Fibroblast of skin of right biceps (primary cell): ENCODE results near the gene UCN2.
"Not testable (repeated sequence)": the region's sequence is repeated elsewhere in the genome, so short reads cannot be mapped to it uniquely, and the experiment has no call there.

Experiments
- DNase-seq: peaks from one replicate; pipeline ENCODE4 v3.0.0-alpha.2; 2013

The UCN2 gene

GRCh38 chr3:48532977-48533337 lies 30.6 kb downstream of the UCN2 start:
- DNase-seq, result no peak

GRCh38 chr3:48532271-48532976 lies 31.2 kb downstream of the UCN2 start:
- DNase-seq, result no peak

GRCh38 chr3:48530701-48531100 lies 32.9 kb downstream of the UCN2 start:
- DNase-seq, result not testable (repeated sequence)

- no peak for DNase-seq
These were observed 34.8 kb downstream of the UCN2 start for GRCh38 chr3:48528754-48529153.

- DNase-seq, result no peak
These were observed 35.5 kb downstream of the UCN2 start for GRCh38 chr3:48528048-48528447.

- no peak for DNase-seq
These were observed 38.6 kb downstream of the UCN2 start for GRCh38 chr3:48524970-48525369.

- no peak for DNase-seq
These were observed 41.9 kb downstream of the UCN2 start for GRCh38 chr3:48521635-48522034.

- no peak for DNase-seq
These were observed 44.3 kb downstream of the UCN2 start for GRCh38 chr3:48519277-48519643.

GRCh38 chr3:48518638-48519276 lies 44.8 kb downstream of the UCN2 start:
- DNase-seq, result no peak

- DNase-seq, result no peak
These were observed 45.5 kb downstream of the UCN2 start for GRCh38 chr3:48518069-48518468.

- no peak for DNase-seq
These were observed 47.0 kb downstream of the UCN2 start for GRCh38 chr3:48516571-48516970.

GRCh38 chr3:48514431-48515227 lies 49.0 kb downstream of the UCN2 start:
- DNase-seq, result no peak
